Gastroesophageal sphincter (tissue), 4 donors: Measurements from ENCODE around the gene OR2S2. TPM values are rescaled to one million over a fixed set of nuclear protein-coding genes. Genes with fewer than 3 reads are reported as not detected.
"Not testable (repeated sequence)": the region's sequence is repeated elsewhere in the genome, so short reads cannot be mapped to it uniquely, and the experiment has no call there.

ENCODE experiments used
- ATAC-seq: fragments of 150-250 bp; one replicate; pipeline ENCODE4 v1.9.1; 2016; ENCODE audit warnings: mild to moderate bottlenecking, moderate library complexity
- H3K27ac ChIP-seq, 4 donors: fragments of 200-600 bp; sonication (generic) in 3 of 4; 1 replicate in 3 of 4; 2 replicates in 1 of 4; pipeline ENCODE4 v1.5.1; 2016 to 2019
- H3K27me3 ChIP-seq: fragments of 200-600 bp; sonication (generic); one replicate; pipeline ENCODE4 v1.5.1; 2019
- H3K36me3 ChIP-seq, 2 donors: fragments of 200-600 bp; sonication (generic); one replicate each; pipeline ENCODE4 v1.5.1; 2019; ENCODE audit warnings: control low read depth in 1 of 2
- H3K4me1 ChIP-seq, 3 donors: fragments of 200-600 bp; sonication (generic); 1 replicate in 2 of 3; 2 replicates in 1 of 3; pipeline ENCODE4 v1.5.1; 2016 to 2019; ENCODE audit warnings: control low read depth in 2 of 3
- H3K4me3 ChIP-seq, 2 donors: fragments of 200-600 bp; sonication (generic); one replicate each; pipeline ENCODE4 v1.5.1; 2019; ENCODE audit warnings: mild to moderate bottlenecking in 1 of 2, moderate library complexity in 1 of 2
- H3K9me3 ChIP-seq, 3 donors: fragments of 200-600 bp; sonication (generic); one replicate each; pipeline ENCODE4 v1.5.1; 2017 to 2019; ENCODE audit warnings: control low read depth in 2 of 3
- CTCF ChIP-seq, 4 experiments: fragments of 200-600 bp in 2 of 4; fragments of 450-650 bp in 2 of 4; sonication (generic) in 1 of 4; IDR thresholded peaks; one replicate each; pipeline ENCODE4 v1.5.1; 2017 to 2019; ENCODE audit warnings: antibody characterized with exemption in 4 of 4, mild to moderate bottlenecking in 2 of 4, moderate library complexity in 2 of 4
- EP300 ChIP-seq: sonication (generic); formaldehyde crosslinking; IDR thresholded peaks from one replicate; pipeline ENCODE4 v1.6.1; 2017; ENCODE audit warnings: antibody characterized with exemption, mild to moderate bottlenecking
- POLR2A ChIP-seq, 2 donors: fragments of 450-650 bp; IDR thresholded peaks; one replicate each; pipeline ENCODE4 v1.6.1; 2017; ENCODE audit warnings: antibody characterized with exemption in 2 of 2, mild to moderate bottlenecking in 2 of 2, moderate library complexity in 1 of 2
- POLR2AphosphoS5 ChIP-seq: sonication (generic); formaldehyde crosslinking; IDR thresholded peaks from one replicate; pipeline ENCODE4 v1.6.1; 2017; ENCODE audit warnings: antibody characterized with exemption
- WGBS, 2 donors: methylation state at CpG; one replicate each; pipeline ENCODE4 v1.1.5; 2018; ENCODE audit warnings: low coverage in 1 of 2; 5-methylcytosine and 5-hydroxymethylcytosine counted together
- total RNA-seq, 4 donors: library from RNA; depleted of rRNA; stranded (reverse); fragments of >200 nt; gene quantifications; one replicate each; pipeline ENCODE4 v1.1.0, GENCODE V29; 2016

Gene OR2S2
- total RNA-seq, 4 donors from 2014 or later = not detected

- Histone ChIP-seq H3K4me3 (no peak overlapping the region), H3K27me3 (no peaks in the 10 kb centered on the region), H3K4me1 (peaks cover 0 to 56% (median 10%) of the 10 kb centered on the region in 3 donors), H3K27ac (peak overlapping the region in 3 of 4 donors; percentile 30 to 64 (median 54)), H3K36me3 (no peaks in the 10 kb centered on the region), H3K9me3 (no peaks in the 10 kb centered on the region)
- TF ChIP-seq CTCF (IDR thresholded peaks at IDR 0.05) (no peak), EP300 (no peak), POLR2AphosphoS5 (no peak), POLR2A (IDR thresholded peaks at IDR 0.05) (no peak)
- no peak for ATAC-seq
- WGBS, 2 donors = 77 to 100% methylated on average over 2 to 7 of the region's 16 CpGs
Observed at GRCh38 chr9:35915681-35916294, 42.2 kb downstream of the OR2S2 start.

- peaks cover under 1 to 58% (median 19%) of the 10 kb centered on the region in 3 donors for H3K4me1 ChIP-seq
- peak; percentile 62 for ATAC-seq
Observed at GRCh38 chr9:35914301-35914807, 43.6 kb downstream of the OR2S2 start.

GRCh38 chr9:35913429-35913828 lies 44.5 kb downstream of the OR2S2 start:
- H3K36me3 ChIP-seq, H3K4me3 ChIP-seq, ATAC-seq, H3K27ac ChIP-seq, H3K27me3 ChIP-seq, H3K9me3 ChIP-seq: not testable (repeated sequence)
- H3K4me1 ChIP-seq = peaks cover 10 to 62% (median 28%) of the 10 kb centered on the region in 3 donors

More at GRCh38 chr9:35914301-35914807, 43.6 kb downstream of the OR2S2 start:
- H3K36me3 ChIP-seq = no peaks in the 10 kb centered on the region
- TF ChIP-seq POLR2AphosphoS5 (no peak), POLR2A (IDR thresholded peaks at IDR 0.05) (no peak), EP300 (no peak), CTCF (IDR thresholded peaks at IDR 0.05) (no peak)
- H3K27me3 ChIP-seq = no peaks in the 10 kb centered on the region
- 34 to 38% methylated on average over 4 to 7 of the region's 9 CpGs for WGBS, 2 donors
- H3K9me3 ChIP-seq = no peaks in the 10 kb centered on the region
- H3K27ac ChIP-seq = peak overlapping the region in 2 of 4 donors; percentile 2 to 30
- H3K4me3 ChIP-seq = no peak overlapping the region

GRCh38 chr9:35912791-35913400 lies 45.1 kb downstream of the OR2S2 start:
- WGBS, 2 donors = 82% methylated on average over 8 of the region's 10 CpGs; no CpG with 5 or more reads in 1 of the 2 donors
- Histone ChIP-seq H3K27ac (peak overlapping the region in 2 of 4 donors; percentile 89 to 92), H3K9me3 (no peaks in the 10 kb centered on the region), H3K27me3 (no peaks in the 10 kb centered on the region), H3K36me3 (no peaks in the 10 kb centered on the region), H3K4me1 (peaks cover 13 to 65% (median 33%) of the 10 kb centered on the region in 3 donors), H3K4me3 (peak overlapping the region in 1 of 2 donors; percentile 8)
- ATAC-seq = no peak
- TF ChIP-seq POLR2AphosphoS5 = no peak
- no peak for TF ChIP-seq POLR2A (IDR thresholded peaks at IDR 0.05)
- TF ChIP-seq EP300 = no peak
- no peak for TF ChIP-seq CTCF (IDR thresholded peaks at IDR 0.05)

- Histone ChIP-seq H3K36me3 (no peaks in the 10 kb centered on the region), H3K27me3 (no peaks in the 10 kb centered on the region), H3K4me1 (peaks cover 14 to 68% (median 44%) of the 10 kb centered on the region in 3 donors), H3K9me3 (no peaks in the 10 kb centered on the region), H3K27ac (peak overlapping the region in 2 of 4 donors; percentile 89 to 92), H3K4me3 (no peak overlapping the region)
- no peak for ATAC-seq
- 66 to 72% methylated on average over 3 to 9 of the region's 10 CpGs for WGBS, 2 donors
- TF ChIP-seq POLR2AphosphoS5 (no peak), CTCF (IDR thresholded peaks at IDR 0.05) (no peak), POLR2A (IDR thresholded peaks at IDR 0.05) (no peak), EP300 (no peak)
Observed at GRCh38 chr9:35911690-35912089, 46.3 kb downstream of the OR2S2 start.
